K562 (cell line): ENCODE measurements around the gene NXT1.

Experiments used
- SMARCE1 ChIP-seq: fragments of 450-650 bp; IDR thresholded peaks from 2 replicates; pipeline ENCODE4 v1.7.1; 2016; ENCODE audit warnings: mild to moderate bottlenecking
- SRF ChIP-seq, 2 experiments: fragments of 250-450, 450-650 bp in 1 of 2; sonication (Bioruptor Pico) in 1 of 2; sonication (generic) in 1 of 2; formaldehyde crosslinking; IDR thresholded peaks; 2 replicates each; pipeline versions ENCODE4 v1.5.0 to v1.5.1; 2020 to 2022; ENCODE audit warnings: mild to moderate bottlenecking in 1 of 2, missing genetic modification reagents in 1 of 2
- TAF15 ChIP-seq: fragments of 200-400 bp; formaldehyde crosslinking; IDR thresholded peaks from 2 replicates; pipeline ENCODE4 v1.6.1; 2017; ENCODE audit warnings: mild to moderate bottlenecking, low read depth, low read length, moderate library complexity
- TF ChIP-seq, protein P1 (sequence below), 3 experiments: IDR thresholded peaks in 2 of 3; conservative IDR thresholded peaks in 1 of 3; 2 replicates each; pipeline ENCODE4 v1.5.1; 2011 to 2012; ENCODE audit warnings: low read length in 3 of 3, mild to moderate bottlenecking in 3 of 3, control low read depth in 2 of 3, improper control_type of control experiment in 1 of 3, inconsistent platforms in 1 of 3, low read depth in 1 of 3, mixed read lengths in 1 of 3, moderate library complexity in 1 of 3; ENCODE audit not compliant: insufficient read depth in 2 of 3
- TF ChIP-seq, protein P2 (sequence below): fragments of 450-650 bp; formaldehyde crosslinking; IDR thresholded peaks from 2 replicates; pipeline ENCODE4 v1.4.0; 2020; ENCODE audit warnings: mild to moderate bottlenecking, moderate library complexity

DNA sequence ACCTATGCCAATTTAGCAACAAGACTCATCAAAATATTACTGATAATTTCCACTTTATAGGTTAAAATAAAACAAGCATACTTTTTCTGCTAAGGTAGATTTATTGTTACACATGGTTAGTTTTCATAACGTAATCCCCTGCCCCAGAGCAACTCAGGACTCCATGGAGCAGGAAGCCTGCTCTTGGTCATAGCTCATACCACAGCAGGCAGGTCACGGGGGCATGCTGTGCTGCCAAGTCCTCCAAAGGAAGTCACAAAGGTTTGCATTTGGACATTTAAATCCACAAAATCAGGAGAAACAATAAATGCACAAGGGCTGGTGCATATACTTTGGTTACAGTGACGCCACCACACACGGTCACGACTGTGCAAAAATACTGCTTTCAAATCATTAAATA, 23.9 kb downstream of the NXT1 start:
- TF ChIP-seq, protein P1, sequence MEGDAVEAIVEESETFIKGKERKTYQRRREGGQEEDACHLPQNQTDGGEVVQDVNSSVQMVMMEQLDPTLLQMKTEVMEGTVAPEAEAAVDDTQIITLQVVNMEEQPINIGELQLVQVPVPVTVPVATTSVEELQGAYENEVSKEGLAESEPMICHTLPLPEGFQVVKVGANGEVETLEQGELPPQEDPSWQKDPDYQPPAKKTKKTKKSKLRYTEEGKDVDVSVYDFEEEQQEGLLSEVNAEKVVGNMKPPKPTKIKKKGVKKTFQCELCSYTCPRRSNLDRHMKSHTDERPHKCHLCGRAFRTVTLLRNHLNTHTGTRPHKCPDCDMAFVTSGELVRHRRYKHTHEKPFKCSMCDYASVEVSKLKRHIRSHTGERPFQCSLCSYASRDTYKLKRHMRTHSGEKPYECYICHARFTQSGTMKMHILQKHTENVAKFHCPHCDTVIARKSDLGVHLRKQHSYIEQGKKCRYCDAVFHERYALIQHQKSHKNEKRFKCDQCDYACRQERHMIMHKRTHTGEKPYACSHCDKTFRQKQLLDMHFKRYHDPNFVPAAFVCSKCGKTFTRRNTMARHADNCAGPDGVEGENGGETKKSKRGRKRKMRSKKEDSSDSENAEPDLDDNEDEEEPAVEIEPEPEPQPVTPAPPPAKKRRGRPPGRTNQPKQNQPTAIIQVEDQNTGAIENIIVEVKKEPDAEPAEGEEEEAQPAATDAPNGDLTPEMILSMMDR (IDR thresholded peaks at IDR 0.05 in 2 of 3, conservative IDR thresholded peaks at IDR 0.05 in 1 of 3; ENCODE audit: insufficient read depth in 2 of 3, low read depth in 1 of 3, low read length in 3 of 3) = no peak
- TF ChIP-seq SRF (CRISPR knock-in tag; IDR thresholded peaks at IDR 0.05) = no peak
- TF ChIP-seq SMARCE1 = no peak
- TF ChIP-seq TAF15 = no peak
- TF ChIP-seq, protein P2, sequence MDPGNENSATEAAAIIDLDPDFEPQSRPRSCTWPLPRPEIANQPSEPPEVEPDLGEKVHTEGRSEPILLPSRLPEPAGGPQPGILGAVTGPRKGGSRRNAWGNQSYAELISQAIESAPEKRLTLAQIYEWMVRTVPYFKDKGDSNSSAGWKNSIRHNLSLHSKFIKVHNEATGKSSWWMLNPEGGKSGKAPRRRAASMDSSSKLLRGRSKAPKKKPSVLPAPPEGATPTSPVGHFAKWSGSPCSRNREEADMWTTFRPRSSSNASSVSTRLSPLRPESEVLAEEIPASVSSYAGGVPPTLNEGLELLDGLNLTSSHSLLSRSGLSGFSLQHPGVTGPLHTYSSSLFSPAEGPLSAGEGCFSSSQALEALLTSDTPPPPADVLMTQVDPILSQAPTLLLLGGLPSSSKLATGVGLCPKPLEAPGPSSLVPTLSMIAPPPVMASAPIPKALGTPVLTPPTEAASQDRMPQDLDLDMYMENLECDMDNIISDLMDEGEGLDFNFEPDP (CRISPR knock-in tag) = no peak
